CD4-positive, CD25-positive, alpha-beta regulatory T cell (primary cell): ENCODE measurements around the gene GPR65. TPM values are rescaled to one million over a fixed set of nuclear protein-coding genes. Genes with fewer than 3 reads are reported as not detected.

Source experiments
- ATAC-seq, 2 donors: fragments of 150-1000 bp; cut with Tn5 transposase; one replicate each; pipeline ENCODE4 v1.10.0; 2021; ENCODE audit warnings: low read depth in 2 of 2, moderate number of reproducible peaks in 2 of 2, moderate library complexity in 1 of 2
- DNase-seq, 3 donors: peaks; one replicate each; pipeline versions ENCODE4 v3.0.0 to v3.0.0-alpha.2; 2012 to 2022; ENCODE audit warnings: mixed read lengths in 1 of 3
- H3K27ac ChIP-seq: one replicate; pipeline ENCODE4 v1.7.0; 2013; ENCODE audit warnings: mild to moderate bottlenecking, low read length; ENCODE audit not compliant: insufficient read depth, poor library complexity, severe bottlenecking
- H3K27me3 ChIP-seq: one replicate; pipeline ENCODE4 v1.7.0; 2013; ENCODE audit warnings: low read length; ENCODE audit not compliant: control insufficient read depth, insufficient read depth
- H3K36me3 ChIP-seq: one replicate; pipeline ENCODE4 v1.7.0; 2013; ENCODE audit warnings: mild to moderate bottlenecking, low read length, moderate library complexity; ENCODE audit not compliant: control insufficient read depth, insufficient read depth
- H3K4me1 ChIP-seq: 2 replicates; pipeline ENCODE4 v1.7.0; 2013; ENCODE audit warnings: mild to moderate bottlenecking, low read length; ENCODE audit not compliant: insufficient read depth, control insufficient read depth, poor library complexity, severe bottlenecking
- H3K4me3 ChIP-seq: one replicate; pipeline ENCODE4 v1.7.0; 2013; ENCODE audit warnings: low read depth, mild to moderate bottlenecking, low read length, moderate library complexity
- H3K9me3 ChIP-seq, 2 experiments: 1 replicate in 1 of 2; 2 replicates in 1 of 2; pipeline ENCODE4 v1.7.0; 2013; ENCODE audit warnings: low read length in 2 of 2, mild to moderate bottlenecking in 1 of 2, moderate library complexity in 1 of 2; ENCODE audit not compliant: control insufficient read depth in 2 of 2
- H3K27ac Mint-ChIP-seq, 3 donors: one replicate each; pipeline ENCODE4 v1.8.0; 2020 to 2022; ENCODE audit warnings: mild to moderate bottlenecking in 3 of 3, mixed read lengths in 3 of 3, moderate library complexity in 2 of 3
- H3K27me3 Mint-ChIP-seq: one replicate; pipeline ENCODE4 v1.8.0; 2022; ENCODE audit warnings: mild to moderate bottlenecking, mixed read lengths
- H3K36me3 Mint-ChIP-seq: one replicate; pipeline ENCODE4 v1.8.0; 2020; ENCODE audit warnings: mixed read lengths
- H3K4me1 Mint-ChIP-seq, 4 donors: one replicate each; pipeline ENCODE4 v1.8.0; 2020 to 2022; ENCODE audit warnings: mixed read lengths in 4 of 4, mild to moderate bottlenecking in 1 of 4
- H3K4me3 Mint-ChIP-seq, 4 donors: one replicate each; pipeline ENCODE4 v1.8.0; 2020 to 2022; ENCODE audit warnings: mild to moderate bottlenecking in 4 of 4, mixed read lengths in 4 of 4, moderate library complexity in 3 of 4
- H3K9me3 Mint-ChIP-seq, 7 donors: one replicate each; pipeline ENCODE4 v1.8.0; 2020 to 2022; ENCODE audit warnings: mixed read lengths in 7 of 7, mild to moderate bottlenecking in 3 of 7, moderate library complexity in 2 of 7
- polyA plus RNA-seq, 4 donors: library from polyadenylated mRNA; unstranded; fragments of 300-500 nt; fragmentation: Illumina TruSeq; gene quantifications; one replicate each; pipeline ENCODE4 v1.2.3, GENCODE V29; 2021
- total RNA-seq: library from RNA; stranded (reverse); gene quantifications from one replicate; pipeline ENCODE4 v1.2.3, GENCODE V29; 2022

Gene GPR65
- total and polyA plus RNA-seq, 5 donors from 2014 or later, result 12.3 to 15.5 (median 12.9) TPM

GRCh38 chr14:87994974-87995373 lies 10.0 kb upstream of the GPR65 start:
- Histone ChIP-seq H3K4me3 (peak overlapping the region; percentile 29), H3K4me1 (peaks cover 19% of the 10 kb centered on the region), H3K27ac (peak overlapping the region; percentile 97), H3K9me3 (no peaks in the 10 kb centered on the region), H3K27me3 (no peaks in the 10 kb centered on the region), H3K36me3 (no peaks in the 10 kb centered on the region)
- H3K9me3 Mint-ChIP-seq, result no peaks in the 10 kb centered on the region
- peaks cover 34 to 55% (median 46%) of the 10 kb centered on the region in 4 donors for H3K4me1 Mint-ChIP-seq
- H3K4me3 Mint-ChIP-seq, result peak overlapping the region; percentile 50 to 98 (median 93)
- ATAC-seq (no peak), DNase-seq (peak in 1 of 3 donors; percentile 21)
- no peaks in the 10 kb centered on the region for H3K27me3 Mint-ChIP-seq
- H3K36me3 Mint-ChIP-seq, result no peaks in the 10 kb centered on the region
- H3K27ac Mint-ChIP-seq, result peak overlapping the region; percentile 86 to 99 (median 90)

GRCh38 chr14:87995500-87996290 lies 9.2 kb upstream of the GPR65 start:
- Mint-ChIP-seq H3K4me3 (peak overlapping the region in 3 of 4 donors; percentile 19 to 98 (median 95)), H3K4me1 (peaks cover 32 to 50% (median 41%) of the 10 kb centered on the region in 4 donors)
- no peaks in the 10 kb centered on the region for H3K27me3 ChIP-seq

GRCh38 chr14:87996291-87996592 lies 8.7 kb upstream of the GPR65 start:
- Histone ChIP-seq H3K27ac (no peak overlapping the region), H3K4me1 (peaks cover 19% of the 10 kb centered on the region), H3K9me3 (no peaks in the 10 kb centered on the region), H3K4me3 (no peak overlapping the region), H3K36me3 (no peaks in the 10 kb centered on the region), H3K27me3 (no peaks in the 10 kb centered on the region)
- DNase-seq, result no peak
- peak overlapping the region; percentile 45 to 99 (median 86) for H3K27ac Mint-ChIP-seq
- H3K9me3 Mint-ChIP-seq, result no peaks in the 10 kb centered on the region
- peaks cover 29 to 45% (median 38%) of the 10 kb centered on the region in 4 donors for H3K4me1 Mint-ChIP-seq
- no peaks in the 10 kb centered on the region for H3K36me3 Mint-ChIP-seq
- no peaks in the 10 kb centered on the region for H3K27me3 Mint-ChIP-seq
- no peak for ATAC-seq
- peak overlapping the region in 1 of 4 donors; percentile 98 for H3K4me3 Mint-ChIP-seq

More at GRCh38 chr14:87995500-87996290, 9.2 kb upstream of the GPR65 start:
- H3K9me3 Mint-ChIP-seq, result no peaks in the 10 kb centered on the region
- peak in 1 of 3 donors; percentile 19 for DNase-seq
- Histone ChIP-seq H3K9me3 (no peaks in the 10 kb centered on the region), H3K36me3 (no peaks in the 10 kb centered on the region), H3K4me3 (peak overlapping the region; percentile 29), H3K27ac (peak overlapping the region; percentile 97), H3K4me1 (peaks cover 19% of the 10 kb centered on the region)
- no peaks in the 10 kb centered on the region for H3K36me3 Mint-ChIP-seq
- peak overlapping the region; percentile 86 to 99 (median 90) for H3K27ac Mint-ChIP-seq
- no peak for ATAC-seq
- H3K27me3 Mint-ChIP-seq, result no peaks in the 10 kb centered on the region

- no peak for ATAC-seq
These were observed 6.5 kb upstream of the GPR65 start for GRCh38 chr14:87998482-87998881.

GRCh38 chr14:87999277-87999676 lies 5.7 kb upstream of the GPR65 start:
- Mint-ChIP-seq H3K4me3 (peak overlapping the region in 1 of 4 donors; percentile 8), H3K27me3 (no peaks in the 10 kb centered on the region), H3K27ac (no peak overlapping the region), H3K9me3 (no peaks in the 10 kb centered on the region), H3K4me1 (peaks cover 16 to 31% (median 17%) of the 10 kb centered on the region in 4 donors), H3K36me3 (no peaks in the 10 kb centered on the region)
- no peaks in the 10 kb centered on the region for H3K36me3 ChIP-seq
- no peak overlapping the region for H3K4me3 ChIP-seq
- H3K9me3 ChIP-seq, result no peaks in the 10 kb centered on the region
- peaks cover 9% of the 10 kb centered on the region for H3K4me1 ChIP-seq
- DNase-seq (no peak), ATAC-seq (no peak)
- no peaks in the 10 kb centered on the region for H3K27me3 ChIP-seq
- no peak overlapping the region for H3K27ac ChIP-seq

More at GRCh38 chr14:87998482-87998881, 6.5 kb upstream of the GPR65 start:
- H3K27ac Mint-ChIP-seq, result no peak overlapping the region
- peaks cover 15% of the 10 kb centered on the region for H3K4me1 ChIP-seq
- H3K36me3 ChIP-seq, result no peaks in the 10 kb centered on the region
- H3K4me3 ChIP-seq, result no peak overlapping the region
- no peak for DNase-seq
- H3K27me3 Mint-ChIP-seq, result no peaks in the 10 kb centered on the region
- peaks cover 23 to 35% (median 24%) of the 10 kb centered on the region in 4 donors for H3K4me1 Mint-ChIP-seq
- no peaks in the 10 kb centered on the region for H3K27me3 ChIP-seq
- H3K4me3 Mint-ChIP-seq, result no peak overlapping the region
- no peaks in the 10 kb centered on the region for H3K9me3 Mint-ChIP-seq
- H3K27ac ChIP-seq, result no peak overlapping the region
- no peaks in the 10 kb centered on the region for H3K36me3 Mint-ChIP-seq
- H3K9me3 ChIP-seq, result no peaks in the 10 kb centered on the region

GRCh38 chr14:88002421-88003075 lies 2.4 kb upstream of the GPR65 start:
- no peak overlapping the region for H3K4me3 ChIP-seq
- peaks cover 23% of the 10 kb centered on the region for H3K4me1 ChIP-seq
- peaks cover 0 to under 1% (median 0%) of the 10 kb centered on the region in 7 donors for H3K9me3 Mint-ChIP-seq
- no peaks in the 10 kb centered on the region for H3K27me3 ChIP-seq
- no peak for ATAC-seq
- H3K36me3 ChIP-seq, result no peaks in the 10 kb centered on the region
- no peak overlapping the region for H3K27ac ChIP-seq
- H3K4me1 Mint-ChIP-seq, result peaks cover 18 to 38% (median 25%) of the 10 kb centered on the region in 4 donors
- H3K9me3 ChIP-seq, result no peaks in the 10 kb centered on the region
- H3K27ac Mint-ChIP-seq, result no peak overlapping the region
- H3K4me3 Mint-ChIP-seq, result peak overlapping the region in 1 of 4 donors; percentile 2
- DNase-seq, result peak in 1 of 3 donors; percentile 24
- no peaks in the 10 kb centered on the region for H3K36me3 Mint-ChIP-seq
- no peaks in the 10 kb centered on the region for H3K27me3 Mint-ChIP-seq

GRCh38 chr14:88003425-88003824 lies 1.5 kb upstream of the GPR65 start:
- H3K4me3 ChIP-seq, result no peak overlapping the region
- peaks cover 0 to 2% (median 0%) of the 10 kb centered on the region in 7 donors for H3K9me3 Mint-ChIP-seq
- no peak overlapping the region for H3K27ac ChIP-seq
- no peak overlapping the region for H3K27ac Mint-ChIP-seq
- no peaks in the 10 kb centered on the region for H3K27me3 ChIP-seq
- no peaks in the 10 kb centered on the region for H3K27me3 Mint-ChIP-seq
- H3K4me1 ChIP-seq, result peaks cover 31% of the 10 kb centered on the region
- H3K36me3 Mint-ChIP-seq, result peaks cover 5% of the 10 kb centered on the region
- ATAC-seq (no peak), DNase-seq (no peak)
- no peak overlapping the region for H3K4me3 Mint-ChIP-seq
- peaks cover 25 to 46% (median 32%) of the 10 kb centered on the region in 4 donors for H3K4me1 Mint-ChIP-seq
- no peaks in the 10 kb centered on the region for H3K9me3 ChIP-seq
- H3K36me3 ChIP-seq, result no peaks in the 10 kb centered on the region
